ENCODE results near the gene HOXA11.

HOXA11 gene

GRCh38 chr7:27144781-27145164, 40.3 kb downstream of the HOXA11 start:
- DNase-seq: no peak

- DNase-seq: no peak
Measured at GRCh38 chr7:27143950-27144780, 40.9 kb downstream of the HOXA11 start.

GRCh38 chr7:27143023-27143949, 41.7 kb downstream of the HOXA11 start, which contains the start of gene HOXA5:
TSS of gene HOXA5 (minus strand) at chr7:27143681. CDS start at chr7:27143607, 74 bp downstream.
- DNase-seq: no peak

GRCh38 chr7:27142580-27143022, 42.4 kb downstream of the HOXA11 start:
- DNase-seq: no peak

- DNase-seq: no peak
Measured at GRCh38 chr7:27141923-27142579, 43.0 kb downstream of the HOXA11 start.

- DNase-seq: no peak
Measured at GRCh38 chr7:27141137-27141922, 43.7 kb downstream of the HOXA11 start.

- DNase-seq: no peak
Measured at GRCh38 chr7:27140126-27140857, 44.7 kb downstream of the HOXA11 start.

- no peak for DNase-seq
Measured at GRCh38 chr7:27139334-27140125, 45.5 kb downstream of the HOXA11 start.

GRCh38 chr7:27138985-27139333, 46.1 kb downstream of the HOXA11 start:
- DNase-seq: no peak

GRCh38 chr7:27138472-27138871, 46.6 kb downstream of the HOXA11 start:
- DNase-seq: no peak

- no peak for DNase-seq
Measured at GRCh38 chr7:27137640-27138315, 47.3 kb downstream of the HOXA11 start.

GRCh38 chr7:27134392-27134791, 50.6 kb downstream of the HOXA11 start:
- no peak for DNase-seq

GRCh38 chr7:27133409-27134231, 51.4 kb downstream of the HOXA11 start:
- DNase-seq: no peak

GRCh38 chr7:27132978-27133377, 52.1 kb downstream of the HOXA11 start:
- DNase-seq: no peak

- no peak for DNase-seq
Measured at GRCh38 chr7:27132214-27132613, 52.8 kb downstream of the HOXA11 start.

GRCh38 chr7:27131390-27131819, 53.6 kb downstream of the HOXA11 start:
- no peak for DNase-seq

All from NCI-H2171 treated with DMSO at 0.1 percent for 48 hours (cell line).